Urinary bladder (tissue), 4 donors: ENCODE measurements around the gene CDH3. TPM values are rescaled to one million over a fixed set of nuclear protein-coding genes. Genes with fewer than 3 reads are reported as not detected.

Source experiments
- DNase-seq: peaks from one replicate; pipeline ENCODE4 v3.0.0-alpha.2; 2015; ENCODE audit errors: extremely low spot score
- H3K27ac ChIP-seq: one replicate; pipeline ENCODE4 v1.5.1; 2013; ENCODE audit warnings: low read depth, mild to moderate bottlenecking, moderate library complexity
- H3K36me3 ChIP-seq: one replicate; pipeline ENCODE4 v1.6.1; 2013; ENCODE audit warnings: mild to moderate bottlenecking, moderate library complexity; ENCODE audit not compliant: insufficient read depth
- H3K4me1 ChIP-seq: one replicate; pipeline ENCODE4 v1.6.1; 2013; ENCODE audit warnings: mild to moderate bottlenecking, moderate library complexity; ENCODE audit not compliant: insufficient read depth
- H3K4me3 ChIP-seq: one replicate; pipeline ENCODE4 v1.5.1; 2013; ENCODE audit warnings: low read depth, low read length
- WGBS: extraction: QIAGEN DNeasy Blood & Tissue Kit; methylation state at CpG from one replicate; pipeline ENCODE4 v1.1.7; 2013; 5-methylcytosine and 5-hydroxymethylcytosine counted together
- polyA plus RNA-seq: library from polyadenylated mRNA; stranded (reverse); fragments of 200-250 nt; gene quantifications from one replicate; pipeline ENCODE4 v1.2.3, GENCODE V29; 2013
- total RNA-seq: library from RNA; depleted of rRNA; stranded (reverse); fragments of >200 nt; gene quantifications from one replicate; pipeline ENCODE4 v1.2.3, GENCODE V29; 2014
- donor health status: healthy with polysubstance abuse.
- donor health status: healthy.

Gene CDH3
- total and polyA plus RNA-seq, 2 donors: 2.9 to 5.7 TPM

DNA sequence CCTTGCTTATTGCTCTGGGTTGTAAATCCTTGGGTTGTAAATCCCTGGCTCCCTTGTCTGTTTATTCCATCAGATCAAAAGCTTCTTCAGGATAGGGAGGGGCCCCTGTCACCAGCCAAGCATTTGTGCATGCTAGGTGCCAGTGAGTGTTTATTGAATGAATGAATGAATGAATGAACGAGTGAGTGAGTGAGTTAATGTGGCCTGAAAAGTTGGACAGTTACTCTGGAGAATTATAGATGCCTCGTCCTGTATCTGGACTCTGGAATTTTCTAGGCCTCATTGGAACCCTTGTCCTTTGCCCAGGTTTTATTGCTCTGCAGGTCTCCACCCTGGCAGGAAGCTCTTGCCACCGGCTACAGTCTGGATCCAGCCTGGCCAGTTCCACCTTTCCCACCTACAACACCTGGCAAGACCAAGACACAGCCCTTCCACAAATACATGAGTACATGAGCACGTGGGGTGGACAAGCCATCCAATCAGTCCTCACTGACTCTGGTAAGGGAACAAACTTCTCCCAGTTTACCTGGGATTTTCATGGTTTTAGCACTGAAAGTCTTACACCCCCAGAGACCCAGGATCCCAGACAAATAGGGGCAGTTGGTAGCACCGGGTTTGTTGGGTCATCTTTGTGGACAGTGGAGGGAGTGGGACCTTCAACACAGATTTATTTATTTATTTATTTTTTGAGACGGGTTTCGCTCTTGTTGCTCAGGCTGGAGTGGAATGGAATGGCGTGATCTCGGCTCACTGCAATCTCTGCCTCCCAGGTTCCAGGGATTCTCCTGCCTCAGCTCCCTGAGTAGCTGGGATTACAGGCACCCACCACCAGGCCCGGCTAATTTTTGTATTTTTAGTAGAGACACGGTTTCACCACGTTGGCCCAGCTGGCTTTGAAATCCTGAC is 77.3 kb downstream of the CDH3 start:
- Histone ChIP-seq H3K4me3 (no peak overlapping the region), H3K4me1 (no peaks in the 10 kb centered on the region), H3K27ac (no peak overlapping the region), H3K36me3 (no peaks in the 10 kb centered on the region)
- no peak for DNase-seq
- 74% methylated on average over 12 of the region's 12 CpGs for WGBS

- WGBS: 41% methylated on average over 3 of the region's 3 CpGs
- Histone ChIP-seq H3K27ac (no peak overlapping the region), H3K36me3 (no peaks in the 10 kb centered on the region), H3K4me3 (no peak overlapping the region), H3K4me1 (no peaks in the 10 kb centered on the region)
- DNase-seq: no peak
These were observed 79.7 kb downstream of the CDH3 start for GRCh38 chr16:68724797-68725196.

DNA sequence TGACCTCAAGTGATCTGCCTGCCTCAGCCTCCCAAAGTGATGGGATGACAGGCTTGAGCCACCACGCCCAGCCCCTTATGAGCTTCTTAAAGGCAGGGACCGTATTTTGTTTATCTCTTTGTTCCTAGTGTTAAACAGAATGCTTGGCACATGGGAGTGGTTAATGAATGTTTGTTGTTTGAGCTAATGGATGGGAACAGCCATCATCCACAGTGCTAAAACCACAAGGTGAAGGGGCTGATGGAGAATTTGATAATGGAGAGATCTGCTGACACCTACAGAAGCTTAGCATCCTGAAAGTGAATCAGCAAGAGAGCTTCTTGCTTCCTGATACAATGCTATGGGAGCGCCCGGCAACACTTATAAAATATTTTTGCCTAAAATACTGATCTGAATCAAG is 83.4 kb downstream of the CDH3 start:
- Histone ChIP-seq H3K36me3 (no peaks in the 10 kb centered on the region), H3K4me3 (no peak overlapping the region), H3K27ac (no peak overlapping the region), H3K4me1 (no peaks in the 10 kb centered on the region)
- no peak for DNase-seq
- 78% methylated on average over 4 of the region's 4 CpGs for WGBS

- H3K36me3 ChIP-seq: no peaks in the 10 kb centered on the region
- DNase-seq: no peak
- H3K4me3 ChIP-seq: no peak overlapping the region
- 43% methylated on average over 3 of the region's 3 CpGs for WGBS
- H3K4me1 ChIP-seq: no peaks in the 10 kb centered on the region
- H3K27ac ChIP-seq: no peak overlapping the region
These were observed 86.5 kb downstream of the CDH3 start for GRCh38 chr16:68731637-68732036.

GRCh38 chr16:68732042-68732680 is 87.1 kb downstream of the CDH3 start:
- DNase-seq: no peak
- Histone ChIP-seq H3K4me3 (no peak overlapping the region), H3K36me3 (no peaks in the 10 kb centered on the region), H3K4me1 (no peaks in the 10 kb centered on the region), H3K27ac (no peak overlapping the region)
- 42% methylated on average over 8 of the region's 8 CpGs for WGBS

DNA sequence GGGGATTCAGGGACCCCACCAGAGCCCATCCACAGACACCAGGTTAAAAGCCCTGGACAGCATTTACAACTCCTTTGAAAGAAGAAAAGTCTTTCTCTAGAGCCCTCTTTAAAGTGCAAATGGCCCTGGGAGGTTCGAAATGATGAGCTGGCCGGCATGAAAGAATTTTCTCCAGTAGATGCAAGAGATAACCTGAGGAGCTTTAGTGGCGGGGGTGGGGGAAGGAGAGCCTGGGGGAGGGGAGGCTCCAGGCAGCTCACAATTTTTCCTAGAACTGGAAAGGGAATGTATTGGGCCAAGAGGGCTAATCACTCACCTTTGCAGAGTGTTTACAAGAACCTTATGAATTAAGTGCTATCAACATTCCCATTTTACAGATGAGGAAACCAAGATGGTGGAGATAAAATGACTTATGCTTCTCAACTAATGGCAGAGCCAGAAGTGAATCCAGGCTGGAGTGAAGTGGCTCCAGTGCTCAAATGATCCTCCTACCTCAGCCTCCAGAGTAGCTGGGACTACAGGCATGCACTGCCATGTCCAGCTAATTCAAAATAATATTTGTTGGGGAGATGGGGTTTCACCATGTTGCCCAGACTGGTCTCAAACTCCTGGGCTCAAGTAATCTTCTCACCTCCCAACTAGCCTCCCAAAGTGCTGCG is 87.8 kb downstream of the CDH3 start:
- Histone ChIP-seq H3K27ac (no peak overlapping the region), H3K36me3 (no peaks in the 10 kb centered on the region), H3K4me1 (no peaks in the 10 kb centered on the region), H3K4me3 (no peak overlapping the region)
- WGBS: 55% methylated on average over 4 of the region's 4 CpGs
- DNase-seq: no peak

GRCh38 chr16:68733570-68733969 is 88.5 kb downstream of the CDH3 start:
- no peaks in the 10 kb centered on the region for H3K36me3 ChIP-seq
- no peaks in the 10 kb centered on the region for H3K4me1 ChIP-seq
- no peak for DNase-seq
- H3K27ac ChIP-seq: no peak overlapping the region
- H3K4me3 ChIP-seq: no peak overlapping the region
- WGBS: 94% methylated on average over 9 of the region's 9 CpGs

DNA sequence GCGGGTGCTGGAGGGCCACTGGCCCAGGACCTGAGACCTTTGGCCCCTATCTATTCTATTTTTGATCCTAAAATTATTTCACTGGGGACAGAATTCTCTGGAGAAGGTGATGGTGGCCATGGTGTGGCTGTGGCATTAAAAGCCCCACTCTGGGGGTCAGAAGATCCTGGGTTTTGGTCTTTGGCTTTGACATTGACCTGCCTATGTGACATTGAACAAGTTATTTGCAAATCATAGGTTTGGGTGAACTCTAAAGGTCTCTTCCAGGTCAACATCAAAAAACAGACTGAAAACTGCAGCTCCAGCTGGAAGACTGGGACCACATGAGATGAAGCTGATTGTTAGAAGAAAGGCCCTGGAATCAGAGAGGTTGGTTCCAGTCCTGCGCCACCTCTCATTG is 89.7 kb downstream of the CDH3 start:
- no peak for DNase-seq
- over 99% methylated on average over 2 of the region's 2 CpGs for WGBS
- no peaks in the 10 kb centered on the region for H3K36me3 ChIP-seq
- H3K4me1 ChIP-seq: no peaks in the 10 kb centered on the region
- no peak overlapping the region for H3K27ac ChIP-seq
- H3K4me3 ChIP-seq: no peak overlapping the region

DNA sequence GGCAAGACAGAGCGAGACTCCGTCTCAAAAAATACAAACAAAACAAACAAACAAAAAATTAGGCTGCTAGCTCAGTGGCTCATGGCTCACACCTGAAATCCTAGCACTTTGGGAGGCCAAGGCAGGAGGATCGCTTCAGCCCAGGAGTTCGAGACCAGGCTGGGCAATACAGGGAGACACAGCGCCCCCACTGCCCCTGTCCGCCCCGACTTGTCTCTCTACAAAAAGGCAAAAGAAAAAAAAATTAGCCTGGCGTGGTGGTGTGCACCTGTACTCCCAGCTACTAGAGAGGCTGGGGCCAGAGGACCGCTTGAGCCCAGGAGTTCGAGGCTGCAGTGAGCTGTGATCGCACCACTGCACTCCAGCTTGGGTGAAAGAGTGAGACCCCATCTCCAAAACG is 91.5 kb downstream of the CDH3 start:
- H3K4me1 ChIP-seq: no peaks in the 10 kb centered on the region
- H3K4me3 ChIP-seq: no peak overlapping the region
- no peak for DNase-seq
- H3K36me3 ChIP-seq: no peaks in the 10 kb centered on the region
- H3K27ac ChIP-seq: no peak overlapping the region
- WGBS: 88% methylated on average over 12 of the region's 12 CpGs

DNA sequence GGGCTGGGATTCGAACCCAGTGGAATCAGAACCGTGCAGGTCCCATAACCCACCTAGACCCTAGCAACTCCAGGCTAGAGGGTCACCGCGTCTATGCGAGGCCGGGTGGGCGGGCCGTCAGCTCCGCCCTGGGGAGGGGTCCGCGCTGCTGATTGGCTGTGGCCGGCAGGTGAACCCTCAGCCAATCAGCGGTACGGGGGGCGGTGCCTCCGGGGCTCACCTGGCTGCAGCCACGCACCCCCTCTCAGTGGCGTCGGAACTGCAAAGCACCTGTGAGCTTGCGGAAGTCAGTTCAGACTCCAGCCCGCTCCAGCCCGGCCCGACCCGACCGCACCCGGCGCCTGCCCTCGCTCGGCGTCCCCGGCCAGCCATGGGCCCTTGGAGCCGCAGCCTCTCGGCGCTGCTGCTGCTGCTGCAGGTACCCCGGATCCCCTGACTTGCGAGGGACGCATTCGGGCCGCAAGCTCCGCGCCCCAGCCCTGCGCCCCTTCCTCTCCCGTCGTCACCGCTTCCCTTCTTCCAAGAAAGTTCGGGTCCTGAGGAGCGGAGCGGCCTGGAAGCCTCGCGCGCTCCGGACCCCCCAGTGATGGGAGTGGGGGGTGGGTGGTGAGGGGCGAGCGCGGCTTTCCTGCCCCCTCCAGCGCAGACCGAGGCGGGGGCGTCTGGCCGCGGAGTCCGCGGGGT is 92.1 kb downstream of the CDH3 start, which contains the start of gene CDH1:
CDH1 (plus strand) TSS at position 247 of the 684 bp plus-strand sequence; CDS start at position 371, 124 bp downstream.
- H3K36me3 ChIP-seq: no peaks in the 10 kb centered on the region
- 2% methylated on average over 63 of the region's 63 CpGs for WGBS
- H3K27ac ChIP-seq: peak within 1 kb of the TSS; percentile 46
- H3K4me1 ChIP-seq: no peaks in the 10 kb centered on the region
- no peak for DNase-seq
- H3K4me3 ChIP-seq: peak within 1 kb of the TSS; percentile 38

DNA sequence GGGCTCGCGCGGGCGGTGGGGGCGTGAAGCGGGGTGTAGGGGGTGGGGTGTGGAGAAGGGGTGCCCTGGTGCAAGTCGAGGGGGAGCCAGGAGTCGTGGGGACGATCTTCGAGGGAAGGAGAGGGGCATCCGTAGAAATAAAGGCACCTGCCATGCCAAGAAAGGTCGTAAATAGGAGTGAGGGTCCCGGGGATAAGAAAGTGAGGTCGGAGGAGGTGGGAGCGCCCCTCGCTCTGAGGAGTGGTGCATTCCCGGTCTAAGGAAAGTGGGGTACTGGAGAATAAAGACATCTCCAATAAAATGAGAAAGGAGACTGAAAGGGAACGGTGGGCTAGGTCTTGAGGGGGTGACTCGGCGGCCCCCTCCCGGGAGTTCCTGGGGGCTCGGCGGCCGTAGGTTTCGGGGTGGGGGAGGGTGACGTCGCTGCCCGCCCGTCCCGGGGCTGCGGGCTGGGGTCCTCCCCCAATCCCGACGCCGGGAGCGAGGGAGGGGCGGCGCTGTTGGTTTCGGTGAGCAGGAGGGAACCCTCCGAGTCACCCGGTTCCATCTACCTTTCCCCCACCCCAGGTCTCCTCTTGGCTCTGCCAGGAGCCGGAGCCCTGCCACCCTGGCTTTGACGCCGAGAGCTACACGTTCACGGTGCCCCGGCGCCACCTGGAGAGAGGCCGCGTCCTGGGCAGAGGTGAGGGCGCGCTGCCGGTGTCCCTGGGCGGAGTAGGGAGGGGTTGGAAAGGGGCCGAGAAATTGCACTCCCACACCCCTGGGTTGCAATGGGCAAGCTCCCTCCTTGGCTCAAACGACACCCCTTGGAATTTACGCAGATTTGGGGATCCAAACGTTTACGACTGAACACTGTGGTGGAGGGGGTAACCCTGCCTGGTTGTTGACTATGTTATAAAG is 92.9 kb downstream of the CDH3 start:
- peak overlapping the region; percentile 46 for H3K27ac ChIP-seq
- peak overlapping the region; percentile 38 for H3K4me3 ChIP-seq
- H3K4me1 ChIP-seq: no peaks in the 10 kb centered on the region
- no peaks in the 10 kb centered on the region for H3K36me3 ChIP-seq
- DNase-seq: no peak
- WGBS: 8% methylated on average over 58 of the region's 58 CpGs

GRCh38 chr16:68739964-68740627 is 95.0 kb downstream of the CDH3 start:
- H3K36me3 ChIP-seq: no peaks in the 10 kb centered on the region
- WGBS: 68% methylated on average over 7 of the region's 7 CpGs
- no peak overlapping the region for H3K4me3 ChIP-seq
- no peak for DNase-seq
- no peak overlapping the region for H3K27ac ChIP-seq
- no peaks in the 10 kb centered on the region for H3K4me1 ChIP-seq
